GM10847 (cell line): ENCODE measurements around the gene DIP2C.

ENCODE experiments used
- POLR2A ChIP-seq: IDR thresholded peaks from 2 replicates; pipeline ENCODE4 v1.6.1; 2011; ENCODE audit not compliant: insufficient read length; ENCODE audit errors: extremely low read depth

DIP2C gene

GRCh38 chr10:317271-317769 lies 372.1 kb downstream of the DIP2C start:
- no peak for TF ChIP-seq POLR2A

GRCh38 chr10:316390-316789 lies 373.1 kb downstream of the DIP2C start:
- TF ChIP-seq POLR2A: no peak

- no peak for TF ChIP-seq POLR2A
Observed at GRCh38 chr10:314871-315270, 374.6 kb downstream of the DIP2C start.

GRCh38 chr10:314381-314780 lies 375.1 kb downstream of the DIP2C start:
- TF ChIP-seq POLR2A: no peak

GRCh38 chr10:311901-312665 lies 377.4 kb downstream of the DIP2C start:
- TF ChIP-seq POLR2A: no peak

- no peak for TF ChIP-seq POLR2A
Observed at GRCh38 chr10:310976-311639, 378.4 kb downstream of the DIP2C start.

GRCh38 chr10:310371-310770 lies 379.1 kb downstream of the DIP2C start:
- TF ChIP-seq POLR2A: no peak

GRCh38 chr10:308572-309085 lies 380.8 kb downstream of the DIP2C start:
- TF ChIP-seq POLR2A: no peak

- no peak for TF ChIP-seq POLR2A
Observed at GRCh38 chr10:308101-308500, 381.4 kb downstream of the DIP2C start.

GRCh38 chr10:307659-308058 lies 381.8 kb downstream of the DIP2C start:
- TF ChIP-seq POLR2A: no peak

GRCh38 chr10:306675-307185 lies 382.7 kb downstream of the DIP2C start:
- no peak for TF ChIP-seq POLR2A

- no peak for TF ChIP-seq POLR2A
Observed at GRCh38 chr10:306007-306674, 383.3 kb downstream of the DIP2C start.

GRCh38 chr10:305034-305433 lies 384.4 kb downstream of the DIP2C start:
- no peak for TF ChIP-seq POLR2A

- no peak for TF ChIP-seq POLR2A
Observed at GRCh38 chr10:301536-301935, 387.9 kb downstream of the DIP2C start.

GRCh38 chr10:299969-300368 lies 389.5 kb downstream of the DIP2C start:
- TF ChIP-seq POLR2A: no peak
